ENCODE results near the gene LPP. TPM values are rescaled to one million over a fixed set of nuclear protein-coding genes. Genes with fewer than 3 reads are reported as not detected.
A peak's percentile ranks its signal among the peaks of the same experiment; 100 is the strongest.

LPP gene
- total RNA-seq, 1 experiment from 2014 or later = 264 TPM

GRCh38 chr3:188151438-188151837 lies 2.5 kb upstream of the LPP start:
- TF ChIP-seq CTCF (IDR thresholded peaks at IDR 0.05; ENCODE audit: unreplicated experiment) = no peak
- H3K27ac Mint-ChIP-seq (ENCODE audit: unreplicated experiment) = no peak overlapping the region
- no TSS peak for BruUV-seq (replicated peaks)
- DNase-seq = no peak
- CTCF ChIA-PET = interaction anchor here (1.7 to 4.0 kb wide), 2 partner anchors 14 to 24 kb away, joined by 6 to 36 read pairs; no protein-coding TSS in a partner anchor
- peaks cover 42% of the 10 kb centered on the region for H3K36me3 Mint-ChIP-seq (ENCODE audit: insufficient read depth, unreplicated experiment)
- H3K4me3 Mint-ChIP-seq (ENCODE audit: low read depth, unreplicated experiment) = no peak overlapping the region
- intact Hi-C loops (cut with micrococcal nuclease; ENCODE audit: unreplicated experiment) = loop anchor here (5.0 kb wide), 2 partner anchors 114 to 801 kb away; no protein-coding TSS in a partner anchor
- H3K4me1 Mint-ChIP-seq (ENCODE audit: low read depth, unreplicated experiment) = peaks cover 31% of the 10 kb centered on the region
- H3K9me3 Mint-ChIP-seq (ENCODE audit: low read depth, unreplicated experiment) = peaks cover 4% of the 10 kb centered on the region
- H3K27me3 Mint-ChIP-seq (ENCODE audit: unreplicated experiment) = no peaks in the 10 kb centered on the region

DNA sequence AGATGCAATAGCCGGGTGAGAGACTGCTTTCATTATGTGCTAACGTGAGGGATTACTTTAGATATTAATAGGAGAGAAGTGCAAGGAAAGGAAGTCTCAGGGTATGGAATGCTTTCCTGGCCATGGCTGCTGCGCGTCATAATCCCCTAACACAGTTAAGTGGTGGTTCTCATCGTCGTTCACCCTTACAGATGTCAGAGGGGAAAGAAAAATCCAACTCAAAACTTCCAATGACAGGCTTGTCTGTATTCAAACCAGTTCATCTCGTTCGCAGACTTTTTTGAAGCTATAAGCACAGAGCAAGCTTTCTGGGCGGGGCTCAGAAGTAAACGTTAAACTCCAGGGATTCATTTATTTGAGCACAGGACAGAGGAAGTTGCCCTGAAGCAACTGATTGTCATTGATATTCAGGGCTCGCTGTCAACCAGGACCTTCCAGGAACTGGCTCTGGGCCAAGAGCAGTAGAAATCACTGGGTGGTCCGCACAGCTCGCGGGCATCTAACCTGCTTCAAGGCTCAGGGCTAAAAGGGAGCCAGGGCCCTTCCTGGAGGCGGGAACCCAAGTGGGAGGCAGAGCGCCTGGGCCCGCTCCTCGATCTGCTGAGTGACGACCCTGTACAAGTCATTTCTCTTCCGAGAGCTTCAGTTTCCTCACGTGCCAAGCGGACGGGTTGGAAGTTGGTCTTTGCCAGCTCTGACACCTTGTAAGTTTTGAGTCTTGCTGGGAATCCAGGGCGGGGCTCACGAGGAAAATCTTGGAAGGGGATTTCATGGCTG lies 1.1 kb upstream of the LPP start:
- H3K36me3 Mint-ChIP-seq (ENCODE audit: insufficient read depth, unreplicated experiment) = peaks cover 42% of the 10 kb centered on the region
- H3K9me3 Mint-ChIP-seq (ENCODE audit: low read depth, unreplicated experiment) = peaks cover 4% of the 10 kb centered on the region
- H3K4me3 Mint-ChIP-seq (ENCODE audit: low read depth, unreplicated experiment) = peak overlapping the region; percentile 72
- TF ChIP-seq CTCF (IDR thresholded peaks at IDR 0.05; ENCODE audit: unreplicated experiment) = no peak
- peak; percentile 65 for DNase-seq
- H3K27me3 Mint-ChIP-seq (ENCODE audit: unreplicated experiment) = no peaks in the 10 kb centered on the region
- intact Hi-C loops (cut with micrococcal nuclease; ENCODE audit: unreplicated experiment) = loop anchor here (1.0 to 5.0 kb wide), 4 partner anchors 116 to 799 kb away; no protein-coding TSS in a partner anchor
- H3K27ac Mint-ChIP-seq (ENCODE audit: unreplicated experiment) = peak overlapping the region; percentile 86
- TSS peak; percentile 91 for BruUV-seq (replicated peaks)
- CTCF ChIA-PET = interaction anchor here (0.6 to 4.0 kb wide), 20 partner anchors 11 to 1203 kb away, joined by 3 to 36 read pairs (median 4); partner anchors contain the start of gene BCL6
- peaks cover 42% of the 10 kb centered on the region for H3K4me1 Mint-ChIP-seq (ENCODE audit: low read depth, unreplicated experiment)

DNA sequence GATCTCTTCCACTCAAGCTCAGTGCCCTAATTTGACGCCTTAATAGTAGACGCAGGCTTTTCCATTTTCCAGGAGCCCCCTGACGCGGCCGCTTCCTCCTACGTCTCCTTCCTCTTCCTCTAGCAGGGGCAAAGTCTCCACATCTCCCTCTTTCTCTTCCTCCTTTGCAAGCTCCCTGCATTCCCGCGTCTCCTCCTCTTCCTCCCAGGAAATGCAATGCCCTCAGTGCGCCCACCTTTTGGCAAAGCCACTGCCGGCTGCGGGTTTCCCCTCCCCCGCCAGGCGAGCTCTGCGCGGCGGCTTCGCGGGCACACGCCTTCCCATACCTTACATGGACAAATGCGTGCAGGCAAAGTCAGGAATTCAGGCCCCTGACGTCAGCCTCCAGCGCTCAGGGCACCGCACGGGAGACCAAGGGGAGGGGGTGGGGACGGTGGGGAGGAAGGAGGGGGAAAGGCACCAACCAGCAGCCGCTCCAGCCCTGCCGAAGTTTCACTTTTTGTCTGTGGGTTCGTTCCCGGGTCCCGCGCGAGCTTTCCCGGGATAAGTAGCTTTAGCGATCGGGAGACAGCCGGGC lies 432 bp upstream of the LPP start:
- TF ChIP-seq CTCF (IDR thresholded peaks at IDR 0.05; ENCODE audit: unreplicated experiment) = no peak
- no TSS peak for BruUV-seq (replicated peaks)
- intact Hi-C loops (cut with micrococcal nuclease; ENCODE audit: unreplicated experiment) = loop anchor here (1.0 to 5.0 kb wide), 4 partner anchors 116 to 799 kb away; no protein-coding TSS in a partner anchor
- peaks cover 49% of the 10 kb centered on the region for H3K4me1 Mint-ChIP-seq (ENCODE audit: low read depth, unreplicated experiment)
- peak; percentile 94 for DNase-seq
- H3K27ac Mint-ChIP-seq (ENCODE audit: unreplicated experiment) = peak overlapping the region; percentile 86
- H3K4me3 Mint-ChIP-seq (ENCODE audit: low read depth, unreplicated experiment) = peak overlapping the region; percentile 72
- no peaks in the 10 kb centered on the region for H3K9me3 Mint-ChIP-seq (ENCODE audit: low read depth, unreplicated experiment)
- CTCF ChIA-PET = interaction anchor here (0.6 to 4.0 kb wide), 18 partner anchors 11 to 1202 kb away, joined by 3 to 36 read pairs (median 4); partner anchors contain the start of gene BCL6
- H3K36me3 Mint-ChIP-seq (ENCODE audit: insufficient read depth, unreplicated experiment) = peaks cover 42% of the 10 kb centered on the region
- no peaks in the 10 kb centered on the region for H3K27me3 Mint-ChIP-seq (ENCODE audit: unreplicated experiment)

- Mint-ChIP-seq H3K9me3 (ENCODE audit: low read depth, unreplicated experiment) (no peaks in the 10 kb centered on the region), H3K36me3 (ENCODE audit: insufficient read depth, unreplicated experiment) (peaks cover 47% of the 10 kb centered on the region), H3K4me1 (ENCODE audit: low read depth, unreplicated experiment) (peaks cover 61% of the 10 kb centered on the region), H3K27me3 (ENCODE audit: unreplicated experiment) (no peaks in the 10 kb centered on the region), H3K4me3 (ENCODE audit: low read depth, unreplicated experiment) (peak overlapping the region; percentile 72), H3K27ac (ENCODE audit: unreplicated experiment) (peak overlapping the region; percentile 60)
- no peak for TF ChIP-seq CTCF (IDR thresholded peaks at IDR 0.05; ENCODE audit: unreplicated experiment)
- no peak for DNase-seq
- BruUV-seq (replicated peaks) = TSS peak; percentile 27
- intact Hi-C loops (cut with micrococcal nuclease; ENCODE audit: unreplicated experiment) = loop anchor here (5.0 kb wide), 2 partner anchors 118 to 797 kb away; no protein-coding TSS in a partner anchor
- CTCF ChIA-PET = interaction anchor here (0.8 to 4.0 kb wide), 7 partner anchors 10 to 800 kb away, joined by 3 to 36 read pairs (median 4); no protein-coding TSS in a partner anchor
These were observed 1.0 kb downstream of the LPP start for GRCh38 chr3:188154809-188155574.
